DOHH2 (cell line): Measurements from ENCODE around the gene ALDH1L1.

Experiments
- H3F3A ChIP-seq: fragments of 200-600 bp; sonication (generic), shearing (Covaris generic); 2 replicates; pipeline ENCODE4 v1.6.0; 2016; ENCODE audit warnings: antibody characterized with exemption, mild to moderate bottlenecking; ENCODE audit not compliant: control insufficient read depth, insufficient read depth
- H3K27ac ChIP-seq: fragments of 200-600 bp; sonication (generic); 2 replicates; pipeline ENCODE4 v1.5.1; 2014; ENCODE audit warnings: low read depth, mild to moderate bottlenecking, low read length, moderate library complexity
- H3K27me3 ChIP-seq: fragments of 200-600 bp; sonication (generic); 2 replicates; pipeline ENCODE4 v1.6.1; 2014; ENCODE audit warnings: mild to moderate bottlenecking, low read length, mixed read lengths; ENCODE audit not compliant: control insufficient read depth
- H3K36me3 ChIP-seq: fragments of 200-600 bp; sonication (generic); 2 replicates; pipeline ENCODE4 v1.6.1; 2014; ENCODE audit warnings: mild to moderate bottlenecking, low read length, moderate library complexity, mixed read lengths; ENCODE audit not compliant: control insufficient read depth
- H3K4me1 ChIP-seq: fragments of 200-600 bp; sonication (generic); 2 replicates; pipeline ENCODE4 v1.6.1; 2014; ENCODE audit warnings: mild to moderate bottlenecking, low read length, mixed read lengths; ENCODE audit not compliant: control insufficient read depth
- H3K4me2 ChIP-seq: fragments of 200-600 bp; sonication (generic); 2 replicates; pipeline ENCODE4 v1.6.0; 2014; ENCODE audit warnings: mild to moderate bottlenecking, low read length, moderate library complexity
- H3K4me3 ChIP-seq: fragments of 200-600 bp; sonication (generic); 2 replicates; pipeline ENCODE4 v1.5.1; 2014; ENCODE audit warnings: mild to moderate bottlenecking, low read length, mixed read lengths
- H3K79me2 ChIP-seq: fragments of 200-600 bp; sonication (generic); 2 replicates; pipeline ENCODE4 v1.6.1; 2014; ENCODE audit warnings: mild to moderate bottlenecking, low read length, mixed read lengths; ENCODE audit not compliant: control insufficient read depth
- H3K9me2 ChIP-seq: fragments of 200-600 bp; sonication (generic); replicated peaks from 2 replicates; pipeline ENCODE4 v1.6.1; 2014; ENCODE audit warnings: mild to moderate bottlenecking, low read length, mixed read lengths; ENCODE audit not compliant: control insufficient read depth
- H3K9me3 ChIP-seq: fragments of 200-600 bp; sonication (generic); 2 replicates; pipeline ENCODE4 v1.6.1; 2014; ENCODE audit warnings: antibody characterized with exemption, low read length, mixed read lengths; ENCODE audit not compliant: control insufficient read depth, insufficient read depth
- H4K20me1 ChIP-seq: fragments of 200-600 bp; sonication (generic); 2 replicates; pipeline ENCODE4 v1.6.0; 2014; ENCODE audit warnings: low read depth, mild to moderate bottlenecking, antibody characterized with exemption, low read length, moderate library complexity; ENCODE audit not compliant: control insufficient read depth, insufficient read depth
- EZH2phosphoT487 ChIP-seq: fragments of 200-600 bp; sonication (generic); IDR thresholded peaks from 2 replicates; pipeline ENCODE4 v1.6.1; 2017; ENCODE audit warnings: borderline replicate concordance, mild to moderate bottlenecking, antibody characterized with exemption, low read length, moderate library complexity, mixed read lengths
- TF ChIP-seq, protein P1 (sequence below): fragments of 200-600 bp; sonication (generic); IDR thresholded peaks from one replicate; pipeline ENCODE4 v1.5.1; 2014; ENCODE audit warnings: antibody characterized with exemption, mild to moderate bottlenecking, low read depth, low read length; ENCODE audit not compliant: poor library complexity, severe bottlenecking

The ALDH1L1 gene

DNA sequence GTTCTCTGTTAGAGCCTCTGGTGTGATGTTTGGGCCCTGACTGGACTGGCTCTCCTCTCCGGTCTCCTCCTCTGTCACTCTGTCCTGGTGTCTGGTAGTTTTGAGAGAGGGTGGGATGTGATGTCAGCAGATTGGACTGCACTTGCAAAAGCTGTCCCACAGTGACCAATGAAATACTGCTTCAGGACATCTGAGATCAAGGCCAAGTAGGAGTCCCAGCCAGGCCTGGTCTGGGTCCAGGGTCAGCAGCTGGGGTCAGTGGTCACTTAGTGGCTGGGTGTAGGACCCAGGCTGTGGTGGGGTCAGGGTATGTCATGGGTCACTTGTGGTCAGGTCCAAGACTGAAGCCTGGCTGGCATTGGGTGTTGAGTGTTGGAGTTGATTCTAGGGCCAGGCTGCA is 20.9 kb downstream of the ALDH1L1 start:
- H3K4me3 ChIP-seq = no peak overlapping the region
- TF ChIP-seq EZH2phosphoT487 = no peak
- TF ChIP-seq, protein P1, sequence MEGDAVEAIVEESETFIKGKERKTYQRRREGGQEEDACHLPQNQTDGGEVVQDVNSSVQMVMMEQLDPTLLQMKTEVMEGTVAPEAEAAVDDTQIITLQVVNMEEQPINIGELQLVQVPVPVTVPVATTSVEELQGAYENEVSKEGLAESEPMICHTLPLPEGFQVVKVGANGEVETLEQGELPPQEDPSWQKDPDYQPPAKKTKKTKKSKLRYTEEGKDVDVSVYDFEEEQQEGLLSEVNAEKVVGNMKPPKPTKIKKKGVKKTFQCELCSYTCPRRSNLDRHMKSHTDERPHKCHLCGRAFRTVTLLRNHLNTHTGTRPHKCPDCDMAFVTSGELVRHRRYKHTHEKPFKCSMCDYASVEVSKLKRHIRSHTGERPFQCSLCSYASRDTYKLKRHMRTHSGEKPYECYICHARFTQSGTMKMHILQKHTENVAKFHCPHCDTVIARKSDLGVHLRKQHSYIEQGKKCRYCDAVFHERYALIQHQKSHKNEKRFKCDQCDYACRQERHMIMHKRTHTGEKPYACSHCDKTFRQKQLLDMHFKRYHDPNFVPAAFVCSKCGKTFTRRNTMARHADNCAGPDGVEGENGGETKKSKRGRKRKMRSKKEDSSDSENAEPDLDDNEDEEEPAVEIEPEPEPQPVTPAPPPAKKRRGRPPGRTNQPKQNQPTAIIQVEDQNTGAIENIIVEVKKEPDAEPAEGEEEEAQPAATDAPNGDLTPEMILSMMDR = no peak
- H3K27me3 ChIP-seq = peaks cover 4% of the 10 kb centered on the region; the same call in 1 of the 2 replicates
- H3K9me2 ChIP-seq = no peaks in the 10 kb centered on the region
- H3K9me3 ChIP-seq = no peaks in the 10 kb centered on the region
- H3K4me1 ChIP-seq = no peaks in the 10 kb centered on the region
- H4K20me1 ChIP-seq = no peaks in the 10 kb centered on the region
- no peak overlapping the region for H3K4me2 ChIP-seq
- H3K79me2 ChIP-seq = no peaks in the 10 kb centered on the region
- no peaks in the 10 kb centered on the region for H3F3A ChIP-seq
- no peak overlapping the region for H3K27ac ChIP-seq
- no peaks in the 10 kb centered on the region for H3K36me3 ChIP-seq

DNA sequence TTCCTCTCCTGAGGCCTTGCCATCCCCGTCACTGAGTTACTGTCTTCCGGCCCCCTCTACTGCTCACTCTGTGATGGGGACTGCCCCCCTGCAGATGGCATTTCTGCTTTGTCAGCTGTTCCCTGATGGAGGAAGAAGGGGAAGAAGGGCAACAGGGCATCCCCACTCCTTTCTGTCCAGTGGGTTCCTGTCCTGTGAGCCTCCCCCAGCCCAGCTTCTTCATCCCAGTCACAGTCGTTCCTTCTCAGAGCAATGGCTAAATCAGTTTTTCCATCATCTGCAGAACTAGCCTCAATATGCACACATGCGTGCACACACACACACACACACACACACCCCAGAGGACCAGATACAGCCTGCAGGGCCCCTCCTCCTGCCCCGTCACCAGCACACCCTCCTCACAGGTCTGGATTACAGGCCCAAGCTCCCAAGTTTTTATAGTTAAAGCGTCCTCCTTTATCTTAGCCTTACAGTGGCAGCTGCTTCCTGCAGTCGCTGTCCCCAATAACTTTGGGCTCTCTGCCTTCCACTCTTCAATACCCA is 21.4 kb downstream of the ALDH1L1 start:
- H3K4me1 ChIP-seq = no peaks in the 10 kb centered on the region
- no peaks in the 10 kb centered on the region for H3F3A ChIP-seq
- H3K27me3 ChIP-seq = peaks cover 4% of the 10 kb centered on the region; the same call in 1 of the 2 replicates
- H3K9me2 ChIP-seq = no peaks in the 10 kb centered on the region
- no peak overlapping the region for H3K27ac ChIP-seq
- no peaks in the 10 kb centered on the region for H4K20me1 ChIP-seq
- TF ChIP-seq EZH2phosphoT487 = no peak
- TF ChIP-seq, protein P1 = no peak
- no peaks in the 10 kb centered on the region for H3K36me3 ChIP-seq
- H3K9me3 ChIP-seq = no peaks in the 10 kb centered on the region
- H3K79me2 ChIP-seq = no peaks in the 10 kb centered on the region
- H3K4me2 ChIP-seq = no peak overlapping the region
- no peak overlapping the region for H3K4me3 ChIP-seq

DNA sequence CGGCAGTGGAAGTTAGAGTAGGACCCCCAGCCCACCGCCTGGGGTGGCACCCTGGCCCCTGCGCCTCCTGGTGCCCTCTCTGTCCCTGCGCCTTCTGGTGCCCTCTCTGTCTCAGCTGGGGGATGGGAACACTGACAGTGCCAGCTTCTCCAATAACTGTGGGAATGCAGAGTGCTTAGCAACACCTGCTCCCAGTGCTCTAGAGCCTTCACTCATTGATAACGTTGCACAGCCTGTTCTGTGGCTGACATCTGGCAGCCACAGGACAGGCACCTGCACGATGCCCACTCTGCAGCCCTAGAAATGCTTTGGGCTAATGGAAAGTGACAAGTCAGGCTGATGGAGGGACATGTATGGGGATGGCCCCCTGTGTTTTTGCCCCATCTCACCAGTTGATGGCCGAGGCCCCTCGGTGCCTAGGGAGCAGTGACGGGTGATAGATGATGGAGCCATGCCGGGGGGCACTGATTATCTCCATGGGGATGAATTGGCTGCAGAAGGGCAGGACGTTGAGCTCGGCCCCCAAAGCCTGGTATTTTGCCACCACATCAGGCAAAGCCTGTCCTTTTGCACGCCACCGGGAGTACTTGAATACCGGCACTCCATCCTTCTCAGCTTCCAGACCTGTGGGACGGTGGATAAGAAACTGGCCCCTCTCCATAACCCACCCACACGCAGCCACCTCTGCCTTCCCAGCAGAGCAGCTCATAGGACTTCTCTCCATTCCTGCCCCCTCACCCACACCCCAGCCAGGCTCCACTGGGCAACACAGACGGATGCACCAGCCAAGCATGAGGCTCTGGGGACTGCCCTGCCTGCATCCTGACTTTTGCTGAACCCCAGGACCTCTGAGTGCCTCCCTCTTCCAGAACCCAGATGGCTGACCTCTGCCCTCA is 22.1 kb downstream of the ALDH1L1 start:
- TF ChIP-seq, protein P1 = no peak
- no peak for TF ChIP-seq EZH2phosphoT487
- Histone ChIP-seq H4K20me1 (no peaks in the 10 kb centered on the region), H3K4me1 (no peaks in the 10 kb centered on the region), H3K79me2 (no peaks in the 10 kb centered on the region), H3F3A (no peaks in the 10 kb centered on the region), H3K9me3 (no peaks in the 10 kb centered on the region), H3K4me2 (no peak overlapping the region), H3K27me3 (peaks cover 2% of the 10 kb centered on the region; the same call in 1 of the 2 replicates), H3K4me3 (no peak overlapping the region), H3K27ac (no peak overlapping the region), H3K9me2 (no peaks in the 10 kb centered on the region), H3K36me3 (no peaks in the 10 kb centered on the region)
